CD14-positive monocyte (primary cell): ENCODE data around the gene ZNF473. TPM values are rescaled to one million over a fixed set of nuclear protein-coding genes. Genes with fewer than 3 reads are reported as not detected.

ENCODE experiments used
- DNase-seq, 3 donors: peaks; one replicate each; pipeline ENCODE4 v3.0.0-alpha.2; 2011 to 2022
- H2AFZ ChIP-seq: 2 replicates; pipeline ENCODE4 v1.6.0; 2012; ENCODE audit warnings: mild to moderate bottlenecking, low read depth, low read length, inconsistent platforms; ENCODE audit not compliant: insufficient read depth, poor library complexity, severe bottlenecking
- H3K27ac ChIP-seq, 2 donors: 1 replicate in 1 of 2; 2 replicates in 1 of 2; pipeline ENCODE4 v1.5.1; 2012 to 2013; ENCODE audit warnings: low read length in 2 of 2, control low read depth in 1 of 2, inconsistent platforms in 1 of 2, low read depth in 1 of 2, mild to moderate bottlenecking in 1 of 2
- H3K27me3 ChIP-seq, 2 donors: one replicate each; pipeline versions ENCODE4 v1.6.0 to v1.6.1; 2011 to 2013; ENCODE audit warnings: low read length in 2 of 2; ENCODE audit not compliant: control insufficient read depth in 2 of 2, insufficient read depth in 2 of 2
- H3K36me3 ChIP-seq, 2 donors: replicated peaks in 1 of 2; 1 replicate in 1 of 2; 2 replicates in 1 of 2; pipeline versions ENCODE4 v1.5.1 to v1.6.1; 2012 to 2013; ENCODE audit warnings: low read length in 2 of 2, control low read depth in 1 of 2, inconsistent platforms in 1 of 2, mild to moderate bottlenecking in 1 of 2; ENCODE audit not compliant: insufficient read depth in 2 of 2, control insufficient read depth in 1 of 2
- H3K4me1 ChIP-seq, 2 donors: 1 replicate in 1 of 2; 2 replicates in 1 of 2; pipeline versions ENCODE4 v1.5.1 to v1.6.1; 2012 to 2013; ENCODE audit warnings: low read length in 2 of 2, control low read depth in 1 of 2, inconsistent platforms in 1 of 2, mild to moderate bottlenecking in 1 of 2, moderate library complexity in 1 of 2; ENCODE audit not compliant: insufficient read depth in 2 of 2, control insufficient read depth in 1 of 2
- H3K4me2 ChIP-seq: replicated peaks from 2 replicates; pipeline ENCODE3; 2012; ENCODE audit warnings: low read length, moderate library complexity, mild to moderate bottlenecking; ENCODE audit not compliant: poor library complexity, severe bottlenecking; ENCODE audit errors: extremely low read depth
- H3K4me3 ChIP-seq, 3 experiments: fragments of 200-600 bp in 1 of 3; sonication (generic) in 1 of 3; replicated peaks in 1 of 3; 1 replicate in 2 of 3; 2 replicates in 1 of 3; pipeline ENCODE4 v1.5.1; 2011 to 2013; ENCODE audit warnings: low read length in 3 of 3, mild to moderate bottlenecking in 3 of 3, control low read depth in 2 of 3, low read depth in 2 of 3, inconsistent platforms in 1 of 3, moderate library complexity in 1 of 3
- H3K79me2 ChIP-seq: 2 replicates; pipeline ENCODE4 v1.6.0; 2012; ENCODE audit warnings: mild to moderate bottlenecking, control low read depth, inconsistent platforms, low read length, moderate library complexity; ENCODE audit not compliant: insufficient read depth
- H3K9ac ChIP-seq: 2 replicates; pipeline ENCODE4 v1.6.0; 2017; ENCODE audit warnings: low read length, mild to moderate bottlenecking; ENCODE audit not compliant: insufficient read depth, poor library complexity, severe bottlenecking
- H3K9me3 ChIP-seq, 2 donors: replicated peaks in 1 of 2; 1 replicate in 1 of 2; 2 replicates in 1 of 2; pipeline versions ENCODE4 v1.5.1 to v1.6.1; 2012 to 2013; ENCODE audit warnings: low read length in 2 of 2, control low read depth in 1 of 2; ENCODE audit not compliant: control insufficient read depth in 1 of 2, insufficient read depth in 1 of 2
- H4K20me1 ChIP-seq: 2 replicates; pipeline ENCODE4 v1.6.0; 2012; ENCODE audit warnings: mild to moderate bottlenecking, low read length, control low read depth, moderate library complexity; ENCODE audit not compliant: insufficient read depth
- H3K27ac Mint-ChIP-seq, 7 donors: one replicate each; pipeline ENCODE4 v1.8.0; 2020; ENCODE audit warnings: mild to moderate bottlenecking in 7 of 7, mixed read lengths in 7 of 7, moderate library complexity in 6 of 7, inconsistent platforms in 2 of 7
- H3K27me3 Mint-ChIP-seq, 3 donors: one replicate each; pipeline ENCODE4 v1.8.0; 2021 to 2022; ENCODE audit warnings: low read depth in 3 of 3, mild to moderate bottlenecking in 3 of 3, mixed read lengths in 3 of 3, moderate library complexity in 3 of 3, inconsistent platforms in 1 of 3
- H3K36me3 Mint-ChIP-seq, 2 donors: one replicate each; pipeline ENCODE4 v1.8.0; 2020; ENCODE audit warnings: mixed read lengths in 2 of 2, inconsistent platforms in 1 of 2, mild to moderate bottlenecking in 1 of 2
- H3K4me1 Mint-ChIP-seq: one replicate; pipeline ENCODE4 v1.8.0; 2020; ENCODE audit warnings: mild to moderate bottlenecking, mixed read lengths
- H3K4me3 Mint-ChIP-seq, 2 donors: one replicate each; pipeline ENCODE4 v1.8.0; 2020; ENCODE audit warnings: mild to moderate bottlenecking in 2 of 2, mixed read lengths in 2 of 2, moderate library complexity in 1 of 2
- H3K9me3 Mint-ChIP-seq, 7 donors: one replicate each; pipeline ENCODE4 v1.8.0; 2020 to 2022; ENCODE audit warnings: mixed read lengths in 7 of 7, mild to moderate bottlenecking in 6 of 7, moderate library complexity in 6 of 7, inconsistent platforms in 2 of 7
- CTCF ChIP-seq: fragments of 200-600 bp; IDR thresholded peaks from one replicate; pipeline ENCODE4 v1.8.0; 2022; ENCODE audit warnings: antibody characterized with exemption, mild to moderate bottlenecking
- WGBS: methylation state at CpG from one replicate; pipeline ENCODE4 v1.1.5; 2013; ENCODE audit warnings: missing lambda C conversion rate; ENCODE audit not compliant: insufficient coverage; 5-methylcytosine and 5-hydroxymethylcytosine counted together
- intact Hi-C, 2 donors: fragments of 100-400 bp; cut with micrococcal nuclease; formaldehyde crosslinking; loops; one replicate each; pipeline versions ENCODE4 v1.15.0 to v1.15.1; 2023
- polyA plus RNA-seq, 3 donors: library from polyadenylated mRNA; depleted of rRNA in 1 of 3; unstranded in 2 of 3; stranded (reverse) in 1 of 3; fragments of 300-500 nt in 2 of 3; fragments of >200 nt in 1 of 3; fragmentation: Illumina TruSeq in 2 of 3; gene quantifications; 1 replicate in 2 of 3; 2 replicates in 1 of 3; pipeline ENCODE4 v1.2.3, GENCODE V29; 2012 to 2021

Gene ZNF473
- polyA plus RNA-seq, 3 donors, result 0.73 to 2.3 (median 1.6) TPM

DNA sequence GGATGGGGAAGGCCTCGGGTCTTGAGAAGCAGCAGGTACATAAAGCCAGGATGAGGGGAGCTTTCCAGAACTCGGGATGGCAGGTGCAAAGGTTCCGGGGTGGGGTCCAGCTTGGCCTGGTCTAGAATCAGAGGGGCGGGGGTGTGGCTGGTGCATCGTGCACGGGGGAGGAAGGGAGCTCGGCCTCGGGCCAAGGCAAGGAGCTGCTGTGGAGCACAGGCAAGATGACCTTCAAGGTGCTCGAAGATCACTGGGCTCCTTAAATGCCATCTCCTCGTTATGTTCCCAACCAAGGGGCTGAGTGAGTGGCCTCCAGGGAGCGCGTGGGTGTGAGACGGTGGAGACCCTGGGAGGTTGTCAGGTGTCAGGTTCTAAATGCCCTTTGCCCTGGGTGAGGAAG lies 48.7 kb upstream of the ZNF473 start:
- H3K27me3 Mint-ChIP-seq, result peaks cover 1 to 7% (median 6%) of the 10 kb centered on the region in 3 donors
- WGBS, result 98% methylated on average over 13 of the region's 13 CpGs

GRCh38 chr19:49977881-49978280 lies 47.9 kb upstream of the ZNF473 start:
- no peaks in the 10 kb centered on the region for H3K27me3 ChIP-seq
- WGBS, result 96% methylated on average over 17 of the region's 18 CpGs
- intact Hi-C loops, result no loop called here
- Mint-ChIP-seq H3K9me3 (peaks cover 0 to 4% (median 0%) of the 10 kb centered on the region in 7 donors), H3K27ac (no peak overlapping the region), H3K27me3 (peaks cover 2 to 8% (median 4%) of the 10 kb centered on the region in 3 donors), H3K36me3 (peaks cover 76 to 86% of the 10 kb centered on the region in 2 donors), H3K4me3 (no peak overlapping the region), H3K4me1 (peaks cover 15% of the 10 kb centered on the region)
- no peak overlapping the region for H3K9ac ChIP-seq
- H3K27ac ChIP-seq, result no peak overlapping the region
- no peaks in the 10 kb centered on the region for H3K79me2 ChIP-seq
- DNase-seq, result no peak
- H3K4me3 ChIP-seq, result no peak overlapping the region
- peaks cover 34% of the 10 kb centered on the region for H4K20me1 ChIP-seq
- TF ChIP-seq CTCF, result no peak
- H3K9me3 ChIP-seq, result no peaks in the 10 kb centered on the region
- H3K36me3 ChIP-seq, result peaks cover 40 to 77% of the 10 kb centered on the region in 2 donors
- H3K4me2 ChIP-seq, result no peak overlapping the region
- no peak overlapping the region for H2AFZ ChIP-seq
- H3K4me1 ChIP-seq, result peaks cover 15 to 19% of the 10 kb centered on the region in 2 donors

More for the DNA sequence above, 48.7 kb upstream of the ZNF473 start:
- H3K9me3 Mint-ChIP-seq, result peaks cover 0 to 4% (median 0%) of the 10 kb centered on the region in 7 donors
- Histone ChIP-seq H3K36me3 (peaks cover 48 to 78% of the 10 kb centered on the region in 2 donors), H3K9ac (no peak overlapping the region), H3K9me3 (no peaks in the 10 kb centered on the region), H3K79me2 (no peaks in the 10 kb centered on the region), H4K20me1 (peaks cover 38% of the 10 kb centered on the region), H2AFZ (no peak overlapping the region), H3K4me2 (no peak overlapping the region), H3K4me3 (no peak overlapping the region), H3K27me3 (no peaks in the 10 kb centered on the region), H3K4me1 (peaks cover 22 to 27% of the 10 kb centered on the region in 2 donors), H3K27ac (no peak overlapping the region)
- no peak overlapping the region for H3K4me3 Mint-ChIP-seq
- H3K27ac Mint-ChIP-seq, result no peak overlapping the region
- peaks cover 78 to 86% of the 10 kb centered on the region in 2 donors for H3K36me3 Mint-ChIP-seq
- H3K4me1 Mint-ChIP-seq, result peaks cover 22% of the 10 kb centered on the region
- intact Hi-C loops, result no loop called here
- DNase-seq, result no peak
- no peak for TF ChIP-seq CTCF
